Breast epithelium (tissue), 4 donors: ENCODE data around the gene IL33. TPM values are rescaled to one million over a fixed set of nuclear protein-coding genes. Genes with fewer than 3 reads are reported as not detected.

Experiments
- DNase-seq, 2 donors: peaks; one replicate each; pipeline ENCODE4 v3.0.0-alpha.2; 2019; ENCODE audit warnings: low spot score in 2 of 2
- H3K27ac ChIP-seq, 2 donors: fragments of 200-600 bp; sonication (generic) in 1 of 2; one replicate each; pipeline ENCODE4 v1.5.1; 2016 to 2019; ENCODE audit warnings: mild to moderate bottlenecking in 1 of 2
- H3K27me3 ChIP-seq, 2 donors: fragments of 200-600 bp; sonication (generic) in 1 of 2; one replicate each; pipeline versions ENCODE4 v1.5.1 to v1.6.0; 2017 to 2019; ENCODE audit warnings: control low read depth in 1 of 2, mild to moderate bottlenecking in 1 of 2
- H3K36me3 ChIP-seq: fragments of 200-600 bp; one replicate; pipeline ENCODE4 v1.5.1; 2019
- H3K4me1 ChIP-seq, 2 donors: fragments of 200-600 bp; sonication (generic); one replicate each; pipeline ENCODE4 v1.5.1; 2016 to 2019; ENCODE audit warnings: control low read depth in 1 of 2
- H3K4me3 ChIP-seq, 3 donors: fragments of 200-600 bp; sonication (generic); 1 replicate in 2 of 3; 2 replicates in 1 of 3; pipeline ENCODE4 v1.5.1; 2016 to 2019; ENCODE audit warnings: mild to moderate bottlenecking in 3 of 3, moderate library complexity in 2 of 3
- H3K9me3 ChIP-seq, 2 donors: fragments of 200-600 bp; sonication (generic) in 1 of 2; one replicate each; pipeline ENCODE4 v1.5.1; 2016 to 2019; ENCODE audit warnings: control low read depth in 1 of 2
- CTCF ChIP-seq, 3 donors: fragments of 450-650 bp; IDR thresholded peaks; one replicate each; pipeline ENCODE4 v1.5.1; 2016 to 2017; ENCODE audit warnings: antibody characterized with exemption in 3 of 3, mild to moderate bottlenecking in 3 of 3, moderate library complexity in 3 of 3
- POLR2A ChIP-seq: fragments of 450-650 bp; IDR thresholded peaks from one replicate; pipeline ENCODE4 v1.6.1; 2016; ENCODE audit warnings: antibody characterized with exemption, mild to moderate bottlenecking, moderate library complexity
- POLR2AphosphoS5 ChIP-seq, 3 donors: sonication (generic); formaldehyde crosslinking; IDR thresholded peaks; one replicate each; pipeline ENCODE4 v1.6.1; 2017; ENCODE audit warnings: antibody characterized with exemption in 3 of 3
- intact Hi-C: fragments of 100-400 bp; cut with DNase I; formaldehyde crosslinking; loops from one replicate; pipeline ENCODE4 v1.15.1; 2023; ENCODE audit warnings: low total_unique reads
- total RNA-seq, 3 donors: library from RNA; depleted of rRNA; stranded (reverse); fragments of >200 nt; gene quantifications; one replicate each; pipeline ENCODE4 v1.1.0, GENCODE V29; 2016

IL33 gene
- total RNA-seq, 3 donors from 2014 or later, result 11.7 to 29.2 (median 12.4) TPM

- peak overlapping the region; percentile 77 to 87 for H3K27ac ChIP-seq
- TF ChIP-seq POLR2AphosphoS5 (IDR thresholded peaks at IDR 0.05) (peak in 2 of 3 donors; percentile 29 to 57), CTCF (IDR thresholded peaks at IDR 0.05) (no peak)
- H3K4me1 ChIP-seq, result no peaks in the 10 kb centered on the region
- DNase-seq, result no peak
- no peaks in the 10 kb centered on the region for H3K27me3 ChIP-seq
- no peaks in the 10 kb centered on the region for H3K9me3 ChIP-seq
- intact Hi-C loops, result no loop called here
- no peaks in the 10 kb centered on the region for H3K36me3 ChIP-seq
- no peak overlapping the region for H3K4me3 ChIP-seq
These were observed 56.6 kb downstream of the IL33 start for GRCh38 chr9:6272229-6272598.

GRCh38 chr9:6277417-6277816 lies 61.8 kb downstream of the IL33 start:
- no peak for DNase-seq
- Histone ChIP-seq H3K4me1 (no peaks in the 10 kb centered on the region), H3K27me3 (no peaks in the 10 kb centered on the region), H3K9me3 (no peaks in the 10 kb centered on the region), H3K4me3 (no peak overlapping the region), H3K27ac (no peak overlapping the region), H3K36me3 (no peaks in the 10 kb centered on the region)
- no peak for TF ChIP-seq POLR2A
- TF ChIP-seq POLR2AphosphoS5 (IDR thresholded peaks at IDR 0.05), result no peak
- TF ChIP-seq CTCF (IDR thresholded peaks at IDR 0.05), result no peak
- intact Hi-C loops, result no loop called here

- no peak overlapping the region for H3K27ac ChIP-seq
- H3K27me3 ChIP-seq, result no peaks in the 10 kb centered on the region
- DNase-seq, result no peak
- no peak for TF ChIP-seq CTCF (IDR thresholded peaks at IDR 0.05)
- H3K4me1 ChIP-seq, result no peaks in the 10 kb centered on the region
- H3K9me3 ChIP-seq, result no peaks in the 10 kb centered on the region
- intact Hi-C loops, result no loop called here
- no peaks in the 10 kb centered on the region for H3K36me3 ChIP-seq
- no peak overlapping the region for H3K4me3 ChIP-seq
These were observed 86.3 kb downstream of the IL33 start for GRCh38 chr9:6301858-6302257.

GRCh38 chr9:6302417-6302816 lies 86.8 kb downstream of the IL33 start:
- Histone ChIP-seq H3K4me1 (no peaks in the 10 kb centered on the region), H3K27ac (no peak overlapping the region), H3K36me3 (no peaks in the 10 kb centered on the region), H3K4me3 (no peak overlapping the region), H3K27me3 (no peaks in the 10 kb centered on the region), H3K9me3 (no peaks in the 10 kb centered on the region)
- TF ChIP-seq POLR2AphosphoS5 (IDR thresholded peaks at IDR 0.05), result no peak
- no peak for TF ChIP-seq POLR2A
- no peak for TF ChIP-seq CTCF (IDR thresholded peaks at IDR 0.05)
- no peak for DNase-seq
- intact Hi-C loops, result no loop called here

GRCh38 chr9:6304232-6304631 lies 88.6 kb downstream of the IL33 start:
- Histone ChIP-seq H3K27ac (no peak overlapping the region), H3K9me3 (no peaks in the 10 kb centered on the region), H3K36me3 (no peaks in the 10 kb centered on the region), H3K27me3 (no peaks in the 10 kb centered on the region), H3K4me1 (no peaks in the 10 kb centered on the region), H3K4me3 (no peak overlapping the region)
- intact Hi-C loops, result no loop called here
- DNase-seq, result no peak
- TF ChIP-seq POLR2A, result no peak
- no peak for TF ChIP-seq CTCF (IDR thresholded peaks at IDR 0.05)
- no peak for TF ChIP-seq POLR2AphosphoS5 (IDR thresholded peaks at IDR 0.05)
